ENCODE measurements around the gene MYO9A.

- TF ChIP-seq POLR2A (IDR thresholded peaks at IDR 0.05; ENCODE audit: low read depth), result no peak
- TF ChIP-seq, protein P1, sequence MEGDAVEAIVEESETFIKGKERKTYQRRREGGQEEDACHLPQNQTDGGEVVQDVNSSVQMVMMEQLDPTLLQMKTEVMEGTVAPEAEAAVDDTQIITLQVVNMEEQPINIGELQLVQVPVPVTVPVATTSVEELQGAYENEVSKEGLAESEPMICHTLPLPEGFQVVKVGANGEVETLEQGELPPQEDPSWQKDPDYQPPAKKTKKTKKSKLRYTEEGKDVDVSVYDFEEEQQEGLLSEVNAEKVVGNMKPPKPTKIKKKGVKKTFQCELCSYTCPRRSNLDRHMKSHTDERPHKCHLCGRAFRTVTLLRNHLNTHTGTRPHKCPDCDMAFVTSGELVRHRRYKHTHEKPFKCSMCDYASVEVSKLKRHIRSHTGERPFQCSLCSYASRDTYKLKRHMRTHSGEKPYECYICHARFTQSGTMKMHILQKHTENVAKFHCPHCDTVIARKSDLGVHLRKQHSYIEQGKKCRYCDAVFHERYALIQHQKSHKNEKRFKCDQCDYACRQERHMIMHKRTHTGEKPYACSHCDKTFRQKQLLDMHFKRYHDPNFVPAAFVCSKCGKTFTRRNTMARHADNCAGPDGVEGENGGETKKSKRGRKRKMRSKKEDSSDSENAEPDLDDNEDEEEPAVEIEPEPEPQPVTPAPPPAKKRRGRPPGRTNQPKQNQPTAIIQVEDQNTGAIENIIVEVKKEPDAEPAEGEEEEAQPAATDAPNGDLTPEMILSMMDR (IDR thresholded peaks at IDR 0.05), result no peak
Measured at GRCh38 chr15:72092691-72093090, 25.3 kb downstream of the MYO9A start.
